ENCODE measurements around the gene LMOD3.

Gene LMOD3

GRCh38 chr3:69118555-69118954, 3.8 kb downstream of the LMOD3 start:
- Histone ChIP-seq H3K27me3 (replicated peaks) (no peaks in the 10 kb centered on the region), H3K36me3 (replicated peaks) (no peaks in the 10 kb centered on the region), H3K27ac (no peak overlapping the region), H3K4me3 (ENCODE audit: low read depth, low read length) (no peak overlapping the region)
- no peak for DNase-seq
- in situ Hi-C loops (cut with HindIII; ENCODE audit: low pct_ligation_motif_present, low sequenced_read_pairs), result no loop called here
- no peak for TF ChIP-seq CTCF (IDR thresholded peaks at IDR 0.05; ENCODE audit: low read depth, low read length, missing control alignments)

DNA sequence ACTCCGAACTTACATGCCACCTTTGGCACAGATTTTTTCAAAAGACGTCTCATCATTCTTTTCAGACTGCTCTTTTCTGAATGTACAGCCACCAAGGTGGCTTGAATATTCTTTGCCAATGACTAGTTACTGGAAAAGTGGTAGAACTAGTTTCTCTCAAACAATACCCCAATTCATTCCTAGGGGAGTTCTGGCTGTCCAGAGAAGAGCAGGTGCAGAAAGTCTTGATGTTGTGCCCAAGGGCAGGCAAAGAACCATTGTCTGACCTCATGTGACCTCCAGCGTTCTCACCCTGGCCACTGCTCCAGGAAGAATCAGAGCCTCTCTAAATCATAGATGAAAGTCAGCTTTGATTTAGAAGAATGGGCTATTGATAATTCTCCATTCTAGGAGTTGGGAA, 5.5 kb downstream of the LMOD3 start:
- H3K36me3 ChIP-seq (replicated peaks), result no peaks in the 10 kb centered on the region
- H3K27ac ChIP-seq, result no peak overlapping the region
- H3K27me3 ChIP-seq (replicated peaks), result no peaks in the 10 kb centered on the region
- TF ChIP-seq CTCF (IDR thresholded peaks at IDR 0.05; ENCODE audit: low read depth, low read length, missing control alignments), result no peak
- no peak for DNase-seq
- H3K4me3 ChIP-seq (ENCODE audit: low read depth, low read length), result no peak overlapping the region
- in situ Hi-C loops (cut with HindIII; ENCODE audit: low pct_ligation_motif_present, low sequenced_read_pairs), result no loop called here

- H3K4me3 ChIP-seq (ENCODE audit: low read depth, low read length), result no peak overlapping the region
- no peaks in the 10 kb centered on the region for H3K27me3 ChIP-seq (replicated peaks)
- DNase-seq, result no peak
- no peak overlapping the region for H3K27ac ChIP-seq
- no peaks in the 10 kb centered on the region for H3K36me3 ChIP-seq (replicated peaks)
- TF ChIP-seq CTCF (IDR thresholded peaks at IDR 0.05; ENCODE audit: low read depth, low read length, missing control alignments), result no peak
- in situ Hi-C loops (cut with HindIII; ENCODE audit: low pct_ligation_motif_present, low sequenced_read_pairs), result no loop called here
These were observed 6.2 kb downstream of the LMOD3 start for GRCh38 chr3:69116162-69116561.

DNA sequence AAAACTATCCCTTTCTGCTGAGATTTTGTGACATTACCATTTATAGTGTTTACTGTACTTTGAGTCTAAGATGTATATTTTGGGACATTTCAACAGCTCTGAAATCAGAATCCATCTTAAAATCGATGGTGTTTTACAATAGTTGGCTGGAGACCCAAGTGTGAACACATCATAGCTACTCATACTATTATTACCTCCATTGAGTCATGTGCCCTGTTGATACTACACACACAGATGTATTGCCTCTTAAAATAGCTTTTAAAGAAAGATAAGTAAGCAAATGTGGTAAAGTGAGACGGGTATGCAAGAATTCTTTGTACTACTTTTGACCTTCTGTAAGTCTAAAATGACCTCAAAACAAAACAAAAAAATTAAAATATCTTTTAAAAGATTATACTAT, 6.7 kb downstream of the LMOD3 start:
- no peak for TF ChIP-seq CTCF (IDR thresholded peaks at IDR 0.05; ENCODE audit: low read depth, low read length, missing control alignments)
- Histone ChIP-seq H3K27ac (no peak overlapping the region), H3K27me3 (replicated peaks) (no peaks in the 10 kb centered on the region), H3K4me3 (ENCODE audit: low read depth, low read length) (no peak overlapping the region), H3K36me3 (replicated peaks) (no peaks in the 10 kb centered on the region)
- in situ Hi-C loops (cut with HindIII; ENCODE audit: low pct_ligation_motif_present, low sequenced_read_pairs), result no loop called here
- DNase-seq, result no peak

DNA sequence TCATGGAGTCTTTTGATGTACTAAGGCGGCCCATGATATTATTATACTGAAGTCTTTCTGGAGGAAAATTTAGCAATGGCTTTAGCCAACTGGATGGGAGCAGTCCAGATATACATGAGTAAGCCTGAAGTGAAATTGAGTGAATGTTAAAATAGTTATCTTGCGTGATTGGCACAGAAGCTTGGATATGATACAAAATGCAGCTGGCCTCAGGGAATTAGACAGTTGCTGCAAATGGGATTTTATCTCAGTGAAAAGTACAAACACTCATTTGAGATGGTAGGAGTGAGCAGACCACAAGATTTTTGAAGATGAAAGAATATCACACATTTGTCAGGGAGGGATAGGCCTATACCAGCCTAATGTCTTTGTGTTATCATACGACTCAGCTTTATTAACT, 8.9 kb downstream of the LMOD3 start:
- in situ Hi-C loops (cut with HindIII; ENCODE audit: low pct_ligation_motif_present, low sequenced_read_pairs), result no loop called here
- Histone ChIP-seq H3K27me3 (replicated peaks) (no peaks in the 10 kb centered on the region), H3K4me3 (ENCODE audit: low read depth, low read length) (no peak overlapping the region), H3K27ac (no peak overlapping the region), H3K36me3 (replicated peaks) (no peaks in the 10 kb centered on the region)
- TF ChIP-seq CTCF (IDR thresholded peaks at IDR 0.05; ENCODE audit: low read depth, low read length, missing control alignments), result no peak
- no peak for DNase-seq

DNA sequence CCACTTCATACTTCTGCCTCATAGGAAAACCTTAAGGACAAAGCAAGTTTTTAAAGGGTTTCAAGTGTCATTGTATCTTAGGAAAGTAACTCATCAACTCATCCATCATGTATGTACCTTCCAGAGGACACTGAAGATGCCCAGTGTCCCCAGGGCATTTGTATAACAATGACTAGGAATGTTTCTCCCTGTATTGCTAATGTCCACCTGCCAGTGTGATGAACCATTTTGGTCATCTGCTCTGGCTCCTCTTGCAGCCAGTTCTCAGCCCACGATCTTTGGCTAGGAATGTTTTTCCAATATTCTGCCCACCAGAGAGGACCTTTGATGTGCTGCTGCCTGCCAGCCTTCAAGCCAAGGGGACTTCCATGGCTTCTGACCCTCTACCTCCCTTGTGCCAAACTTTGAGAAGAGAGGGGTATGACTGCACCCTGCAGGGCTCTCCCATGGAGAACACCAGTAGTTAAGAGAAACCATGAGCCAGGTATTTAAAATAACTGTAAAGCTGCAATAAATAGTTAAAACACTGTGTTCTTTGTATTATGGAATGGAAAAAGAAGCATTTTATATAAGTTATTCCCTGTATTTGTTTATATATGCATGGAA, 11.4 kb downstream of the LMOD3 start:
- Histone ChIP-seq H3K36me3 (replicated peaks) (peaks cover under 1% of the 10 kb centered on the region), H3K4me3 (ENCODE audit: low read depth, low read length) (no peak overlapping the region), H3K27ac (no peak overlapping the region), H3K27me3 (replicated peaks) (no peaks in the 10 kb centered on the region)
- DNase-seq, result no peak
- in situ Hi-C loops (cut with HindIII; ENCODE audit: low pct_ligation_motif_present, low sequenced_read_pairs), result no loop called here
- TF ChIP-seq CTCF (IDR thresholded peaks at IDR 0.05; ENCODE audit: low read depth, low read length, missing control alignments), result no peak
